H1 (cell line): ENCODE measurements around the gene CELSR3. TPM values are rescaled to one million over a fixed set of nuclear protein-coding genes. Genes with fewer than 3 reads are reported as not detected.

Experiments used
- ASH2L ChIP-seq: fragments of 200-600, 300-600 bp; sonication (generic); IDR thresholded peaks from one replicate; pipeline ENCODE4 v1.7.1; 2017; ENCODE audit warnings: low read length
- CHD2 ChIP-seq: IDR thresholded peaks from 2 replicates; pipeline ENCODE4 v1.6.1; 2012; ENCODE audit warnings: low read length, improper control_type of control experiment
- EGR1 ChIP-seq: IDR thresholded peaks from 2 replicates; pipeline ENCODE4 v1.6.1; 2011; ENCODE audit warnings: low read depth, low read length, borderline replicate concordance
- EZH2 ChIP-seq: fragments of 200-600 bp; sonication (generic); IDR thresholded peaks from 2 replicates; pipeline ENCODE4 v1.7.1; 2012; ENCODE audit warnings: low read depth, mild to moderate bottlenecking, moderate library complexity, low read length, inconsistent platforms; ENCODE audit not compliant: severe bottlenecking
- FOSL1 ChIP-seq: IDR thresholded peaks from 2 replicates; pipeline ENCODE4 v1.6.1; 2011; ENCODE audit warnings: mild to moderate bottlenecking, low read depth, low read length, moderate library complexity; ENCODE audit not compliant: insufficient read depth
- GABPA ChIP-seq: IDR thresholded peaks from 2 replicates; pipeline ENCODE4 v1.6.1; 2011; ENCODE audit warnings: mild to moderate bottlenecking, low read length, moderate library complexity, borderline replicate concordance; ENCODE audit not compliant: insufficient read depth
- HDAC6 ChIP-seq: IDR thresholded peaks from one replicate; pipeline ENCODE4 v1.7.1; 2012; ENCODE audit warnings: low read depth, mild to moderate bottlenecking, inconsistent platforms, low read length, moderate library complexity
- KDM1A ChIP-seq: fragments of 200-600, 300-600 bp; sonication (generic); IDR thresholded peaks from 2 replicates; pipeline ENCODE4 v1.7.1; 2016; ENCODE audit warnings: mild to moderate bottlenecking, low read length, borderline replicate concordance
- MAFK ChIP-seq: IDR thresholded peaks from 2 replicates; pipeline ENCODE4 v1.6.1; 2012; ENCODE audit warnings: low read depth, mild to moderate bottlenecking, improper control_type of control experiment, low read length
- RAD21 ChIP-seq, 2 experiments: IDR thresholded peaks in 1 of 2; conservative IDR thresholded peaks in 1 of 2; 2 replicates each; pipeline ENCODE4 v1.6.1; 2011; ENCODE audit warnings: low read depth in 2 of 2, low read length in 2 of 2, improper control_type of control experiment in 1 of 2, inconsistent platforms in 1 of 2, mild to moderate bottlenecking in 1 of 2, moderate library complexity in 1 of 2
- RXRA ChIP-seq: IDR thresholded peaks from 2 replicates; pipeline ENCODE4 v1.6.1; 2011; ENCODE audit warnings: low read depth, mild to moderate bottlenecking, low read length, moderate library complexity; ENCODE audit not compliant: insufficient read depth
- SAP30 ChIP-seq: fragments of 300-600 bp; sonication (generic); IDR thresholded peaks from 2 replicates; pipeline ENCODE4 v1.7.1; 2012; ENCODE audit warnings: low read length, moderate library complexity, mild to moderate bottlenecking, inconsistent platforms; ENCODE audit not compliant: insufficient read depth, insufficient replicate concordance
- SIX5 ChIP-seq: IDR thresholded peaks from 2 replicates; pipeline ENCODE4 v1.6.1; 2011; ENCODE audit warnings: mild to moderate bottlenecking, low read depth, low read length
- TAF1 ChIP-seq: IDR thresholded peaks from 2 replicates; pipeline ENCODE4 v1.6.1; 2011; ENCODE audit warnings: mild to moderate bottlenecking, low read depth, low read length
- TAF7 ChIP-seq: optimal IDR thresholded peaks from 2 replicates; pipeline ENCODE3; 2011; ENCODE audit warnings: low read depth, mild to moderate bottlenecking, inconsistent platforms, low read length, moderate library complexity, borderline replicate concordance
- USF2 ChIP-seq: IDR thresholded peaks from 2 replicates; pipeline ENCODE4 v1.6.1; 2011; ENCODE audit warnings: low read length, improper control_type of control experiment
- ZNF274 ChIP-seq: IDR thresholded peaks from 2 replicates; pipeline ENCODE4 v1.7.0; 2012; ENCODE audit warnings: low read length, borderline replicate concordance; ENCODE audit errors: extremely low read depth
- polyA plus RNA-seq, 7 experiments: library from polyadenylated mRNA; depleted of rRNA in 3 of 7; stranded (reverse) in 5 of 7; unstranded in 2 of 7; fragments of >200 nt in 5 of 7; fragments of 200-250 nt in 2 of 7; gene quantifications; 1 replicate in 5 of 7; 2 replicates in 1 of 7; 4 replicates in 1 of 7; pipeline versions ENCODE4 v1.2.1 to v1.2.3, GENCODE V29; 2011 to 2013; ENCODE audit warnings: missing spikeins in 2 of 7, mixed read lengths in 2 of 7
- total RNA-seq: library from RNA; stranded (reverse); fragmentation: NEBNext Ultra II Directional; extraction: Animal tissue kit (Norgen Biotek cat#: 25700); gene quantifications from 2 replicates; pipeline ENCODE4 v1.2.1, GENCODE V29; 2021
- TF ChIP-seq, protein P1 (sequence below): IDR thresholded peaks from 2 replicates; pipeline ENCODE4 v1.6.1; 2012; ENCODE audit warnings: low read length, inconsistent platforms
- TF ChIP-seq, protein P2 (sequence below): IDR thresholded peaks from 2 replicates; pipeline ENCODE4 v1.6.1; 2011; ENCODE audit warnings: low read depth, mild to moderate bottlenecking, low read length; ENCODE audit not compliant: insufficient read depth

Gene CELSR3
- total and polyA plus RNA-seq, 2 of the 8 experiments (the other 6 are each of a cell fraction or from before 2014, with no cell fraction given) = 11.6 to 29.5 TPM

GRCh38 chr3:48609088-48610005 lies 53.3 kb downstream of the CELSR3 start, which contains the start of gene UQCRC1 (continued):
- TF ChIP-seq, protein P1, sequence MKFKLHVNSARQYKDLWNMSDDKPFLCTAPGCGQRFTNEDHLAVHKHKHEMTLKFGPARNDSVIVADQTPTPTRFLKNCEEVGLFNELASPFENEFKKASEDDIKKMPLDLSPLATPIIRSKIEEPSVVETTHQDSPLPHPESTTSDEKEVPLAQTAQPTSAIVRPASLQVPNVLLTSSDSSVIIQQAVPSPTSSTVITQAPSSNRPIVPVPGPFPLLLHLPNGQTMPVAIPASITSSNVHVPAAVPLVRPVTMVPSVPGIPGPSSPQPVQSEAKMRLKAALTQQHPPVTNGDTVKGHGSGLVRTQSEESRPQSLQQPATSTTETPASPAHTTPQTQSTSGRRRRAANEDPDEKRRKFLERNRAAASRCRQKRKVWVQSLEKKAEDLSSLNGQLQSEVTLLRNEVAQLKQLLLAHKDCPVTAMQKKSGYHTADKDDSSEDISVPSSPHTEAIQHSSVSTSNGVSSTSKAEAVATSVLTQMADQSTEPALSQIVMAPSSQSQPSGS = no peak; the same call in 1 of the 2 replicates
- TF ChIP-seq ASH2L = peak; percentile 94
- no peak for TF ChIP-seq CHD2
- TF ChIP-seq ZNF274 = no peak
- TF ChIP-seq USF2 = no peak
- no peak for TF ChIP-seq RXRA
- TF ChIP-seq SIX5 = no peak
- TF ChIP-seq FOSL1 = no peak
- TF ChIP-seq, protein P2, sequence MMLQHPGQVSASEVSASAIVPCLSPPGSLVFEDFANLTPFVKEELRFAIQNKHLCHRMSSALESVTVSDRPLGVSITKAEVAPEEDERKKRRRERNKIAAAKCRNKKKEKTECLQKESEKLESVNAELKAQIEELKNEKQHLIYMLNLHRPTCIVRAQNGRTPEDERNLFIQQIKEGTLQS = no peak
- no peak for TF ChIP-seq HDAC6
- peak; percentile 84 for TF ChIP-seq TAF1
- TF ChIP-seq GABPA = no peak
- TF ChIP-seq KDM1A = peak; percentile 69
- no peak for TF ChIP-seq EZH2
- TF ChIP-seq SAP30 = peak; percentile 23
- no peak for TF ChIP-seq EGR1
- TF ChIP-seq RAD21 (IDR thresholded peaks at IDR 0.05 in 1 of 2, conservative IDR thresholded peaks at IDR 0.05 in 1 of 2; ENCODE audit: low read depth in 2 of 2, low read length in 2 of 2) = peak in 1 of 2 experiments; percentile 38; a peak in 3 of 4 replicates
- no peak for TF ChIP-seq MAFK
- peak; percentile 79 for TF ChIP-seq TAF7
